ENCODE measurements around the gene NCK2. TPM values are rescaled to one million over a fixed set of nuclear protein-coding genes. Genes with fewer than 3 reads are reported as not detected.

NCK2 gene
- total and polyA plus RNA-seq, 2 of the 4 experiments (the other 2 are of a cell fraction) = 15.8 to 22.2 TPM

DNA sequence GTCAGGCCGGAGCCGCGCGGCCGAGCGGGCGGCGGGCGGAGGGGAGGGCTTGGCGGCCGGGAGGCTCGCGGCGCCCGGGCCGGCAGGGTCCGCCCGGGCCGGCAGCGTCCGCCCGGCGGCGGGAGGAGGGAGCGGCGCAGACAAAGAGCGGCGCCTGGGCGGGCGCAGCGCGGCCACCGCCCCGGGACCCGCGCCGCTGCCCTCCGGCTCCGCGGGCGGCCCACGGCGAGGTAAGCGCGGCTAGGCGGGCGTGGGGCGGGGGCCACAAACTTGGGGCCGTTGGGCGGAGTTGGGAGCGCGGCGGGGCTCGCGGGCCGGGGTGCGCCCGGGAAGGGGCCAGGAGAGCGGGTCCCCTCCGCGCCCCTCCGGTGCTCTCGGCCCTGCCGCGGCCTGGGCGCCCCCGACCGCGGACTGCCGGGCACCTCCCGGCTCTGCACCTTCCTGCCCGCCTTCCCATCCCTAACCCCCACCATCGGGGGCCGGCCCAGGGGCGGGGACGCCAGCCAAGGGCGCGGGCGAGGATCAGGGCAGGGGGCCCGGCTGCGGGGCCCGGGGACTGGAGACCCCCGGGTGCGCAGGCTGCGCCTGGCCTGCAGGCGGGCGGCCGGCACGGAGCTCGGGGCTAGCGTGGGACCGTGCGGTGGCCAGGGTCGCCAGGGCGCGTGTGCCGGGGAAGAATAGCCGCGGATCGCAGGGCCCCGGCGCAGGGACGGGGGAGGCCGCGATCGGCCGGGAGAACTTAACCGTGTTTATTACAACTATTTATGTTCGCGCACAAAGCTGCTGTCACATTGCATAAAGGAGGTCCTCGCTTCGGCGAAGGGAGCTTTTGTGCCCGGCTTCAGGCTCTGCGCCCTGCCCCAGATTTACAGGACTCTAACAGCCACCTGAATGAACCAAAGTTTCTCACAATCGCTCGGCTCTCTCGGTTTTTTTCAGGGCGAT, at the start of gene NCK2 (continued):
- TF ChIP-seq, protein P1, sequence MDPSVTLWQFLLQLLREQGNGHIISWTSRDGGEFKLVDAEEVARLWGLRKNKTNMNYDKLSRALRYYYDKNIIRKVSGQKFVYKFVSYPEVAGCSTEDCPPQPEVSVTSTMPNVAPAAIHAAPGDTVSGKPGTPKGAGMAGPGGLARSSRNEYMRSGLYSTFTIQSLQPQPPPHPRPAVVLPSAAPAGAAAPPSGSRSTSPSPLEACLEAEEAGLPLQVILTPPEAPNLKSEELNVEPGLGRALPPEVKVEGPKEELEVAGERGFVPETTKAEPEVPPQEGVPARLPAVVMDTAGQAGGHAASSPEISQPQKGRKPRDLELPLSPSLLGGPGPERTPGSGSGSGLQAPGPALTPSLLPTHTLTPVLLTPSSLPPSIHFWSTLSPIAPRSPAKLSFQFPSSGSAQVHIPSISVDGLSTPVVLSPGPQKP (IDR thresholded peaks at IDR 0.05; ENCODE audit: borderline replicate concordance, low read depth, low read length) = no peak
- no peak for TF ChIP-seq BHLHE40 (IDR thresholded peaks at IDR 0.05; ENCODE audit: low read depth, low read length)
- TF ChIP-seq, protein P2, sequence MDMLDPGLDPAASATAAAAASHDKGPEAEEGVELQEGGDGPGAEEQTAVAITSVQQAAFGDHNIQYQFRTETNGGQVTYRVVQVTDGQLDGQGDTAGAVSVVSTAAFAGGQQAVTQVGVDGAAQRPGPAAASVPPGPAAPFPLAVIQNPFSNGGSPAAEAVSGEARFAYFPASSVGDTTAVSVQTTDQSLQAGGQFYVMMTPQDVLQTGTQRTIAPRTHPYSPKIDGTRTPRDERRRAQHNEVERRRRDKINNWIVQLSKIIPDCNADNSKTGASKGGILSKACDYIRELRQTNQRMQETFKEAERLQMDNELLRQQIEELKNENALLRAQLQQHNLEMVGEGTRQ (IDR thresholded peaks at IDR 0.05; ENCODE audit: low read depth, low read length) = no peak
- no peak for TF ChIP-seq FOS (IDR thresholded peaks at IDR 0.05; ENCODE audit: low read depth, low read length)

All from IMR-90 (cell line).